Measurements from ENCODE around the gene RERE. TPM values are rescaled to one million over a fixed set of nuclear protein-coding genes. Genes with fewer than 3 reads are reported as not detected.

The RERE gene
- total RNA-seq, 2 experiments from 2014 or later, result 73.1 to 211 TPM

DNA sequence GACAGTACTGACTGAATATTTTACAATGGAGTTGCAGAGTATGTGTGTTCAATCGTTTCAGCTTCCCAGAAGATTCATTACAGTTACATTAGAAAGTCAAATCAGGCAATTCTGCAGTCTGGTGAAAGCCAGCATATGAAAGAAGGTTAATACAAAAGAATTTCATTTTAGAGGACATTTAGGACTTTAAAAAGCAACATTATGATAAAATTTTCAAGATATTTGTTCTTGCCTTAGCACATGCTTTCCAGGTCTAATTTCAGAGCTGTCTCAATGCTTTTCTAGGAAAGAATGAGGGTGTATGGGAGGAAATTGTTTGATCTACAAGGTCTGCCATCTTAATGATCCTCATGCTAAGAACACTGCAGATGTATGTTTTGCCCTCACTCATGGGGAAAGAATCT, 63.2 kb downstream of the RERE start:
- ChIA-PET POLR2A (no interaction called here), CTCF (ENCODE audit: unreplicated experiment) (no interaction called here)
- no peak for DNase-seq (ENCODE audit: low spot score)
- no peak overlapping the region for H2AFZ ChIP-seq (ENCODE audit: low read length)
- BruUV-seq (replicated peaks), result no TSS peak
- H3K4me2 ChIP-seq (ENCODE audit: low read length), result peak overlapping the region; percentile 58
- H4K20me1 ChIP-seq (ENCODE audit: insufficient read depth, low read length), result no peaks in the 10 kb centered on the region
- peaks cover 21% of the 10 kb centered on the region for H3K4me1 ChIP-seq (ENCODE audit: insufficient read depth, low read length, poor library complexity, severe bottlenecking)
- peaks cover 7% of the 10 kb centered on the region; the same call in 1 of the 2 replicates for H3K36me3 ChIP-seq (ENCODE audit: insufficient read depth, low read length)
- H3K79me2 ChIP-seq (ENCODE audit: insufficient read depth, low read depth, low read length), result peaks cover 22% of the 10 kb centered on the region; the same call in 1 of the 2 replicates
- no peaks in the 10 kb centered on the region for H3K9me2 ChIP-seq (ENCODE audit: insufficient read depth, low read length)
- 0 out of 2 replicates have a peak, but pooled peaks cover 8% of the 10 kb centered on the region for H3K9me3 ChIP-seq (ENCODE audit: low read length)
- intact Hi-C loops (cut with micrococcal nuclease; ENCODE audit: unreplicated experiment), result no loop called here
- H3K4me3 ChIP-seq (ENCODE audit: low read depth, low read length, poor library complexity, severe bottlenecking), result no peak overlapping the region
- no peak for TF ChIP-seq EZH2phosphoT487 (IDR thresholded peaks at IDR 0.05; ENCODE audit: borderline replicate concordance, low read depth, low read length)
- TF ChIP-seq CTCF (conservative IDR thresholded peaks at IDR 0.05; ENCODE audit: low read length), result no peak
- H3K27ac ChIP-seq (ENCODE audit: low read depth, low read length, poor library complexity, severe bottlenecking), result no peak overlapping the region

GRCh38 chr1:8753736-8754135, 63.7 kb downstream of the RERE start:
- no TSS peak for BruUV-seq (replicated peaks)
- ChIA-PET POLR2A (no interaction called here), CTCF (ENCODE audit: unreplicated experiment) (no interaction called here)
- H3K4me1 ChIP-seq (ENCODE audit: insufficient read depth, low read length, poor library complexity, severe bottlenecking), result peaks cover 21% of the 10 kb centered on the region
- no peaks in the 10 kb centered on the region for H4K20me1 ChIP-seq (ENCODE audit: insufficient read depth, low read length)
- no peak overlapping the region for H3K4me3 ChIP-seq (ENCODE audit: low read depth, low read length, poor library complexity, severe bottlenecking)
- H3K9me2 ChIP-seq (ENCODE audit: insufficient read depth, low read length), result no peaks in the 10 kb centered on the region
- H2AFZ ChIP-seq (ENCODE audit: low read length), result no peak overlapping the region
- H3K36me3 ChIP-seq (ENCODE audit: insufficient read depth, low read length), result peaks cover 7% of the 10 kb centered on the region; the same call in 1 of the 2 replicates
- no peak for TF ChIP-seq CTCF (conservative IDR thresholded peaks at IDR 0.05; ENCODE audit: low read length)
- no peak for TF ChIP-seq EZH2phosphoT487 (IDR thresholded peaks at IDR 0.05; ENCODE audit: borderline replicate concordance, low read depth, low read length)
- intact Hi-C loops (cut with micrococcal nuclease; ENCODE audit: unreplicated experiment), result no loop called here
- H3K4me2 ChIP-seq (ENCODE audit: low read length), result no peak overlapping the region
- H3K9me3 ChIP-seq (ENCODE audit: low read length), result 0 out of 2 replicates have a peak, but pooled peaks cover 8% of the 10 kb centered on the region
- H3K79me2 ChIP-seq (ENCODE audit: insufficient read depth, low read depth, low read length), result peaks cover 22% of the 10 kb centered on the region; the same call in 1 of the 2 replicates
- H3K27ac ChIP-seq (ENCODE audit: low read depth, low read length, poor library complexity, severe bottlenecking), result no peak overlapping the region
- DNase-seq (ENCODE audit: low spot score), result no peak

DNA sequence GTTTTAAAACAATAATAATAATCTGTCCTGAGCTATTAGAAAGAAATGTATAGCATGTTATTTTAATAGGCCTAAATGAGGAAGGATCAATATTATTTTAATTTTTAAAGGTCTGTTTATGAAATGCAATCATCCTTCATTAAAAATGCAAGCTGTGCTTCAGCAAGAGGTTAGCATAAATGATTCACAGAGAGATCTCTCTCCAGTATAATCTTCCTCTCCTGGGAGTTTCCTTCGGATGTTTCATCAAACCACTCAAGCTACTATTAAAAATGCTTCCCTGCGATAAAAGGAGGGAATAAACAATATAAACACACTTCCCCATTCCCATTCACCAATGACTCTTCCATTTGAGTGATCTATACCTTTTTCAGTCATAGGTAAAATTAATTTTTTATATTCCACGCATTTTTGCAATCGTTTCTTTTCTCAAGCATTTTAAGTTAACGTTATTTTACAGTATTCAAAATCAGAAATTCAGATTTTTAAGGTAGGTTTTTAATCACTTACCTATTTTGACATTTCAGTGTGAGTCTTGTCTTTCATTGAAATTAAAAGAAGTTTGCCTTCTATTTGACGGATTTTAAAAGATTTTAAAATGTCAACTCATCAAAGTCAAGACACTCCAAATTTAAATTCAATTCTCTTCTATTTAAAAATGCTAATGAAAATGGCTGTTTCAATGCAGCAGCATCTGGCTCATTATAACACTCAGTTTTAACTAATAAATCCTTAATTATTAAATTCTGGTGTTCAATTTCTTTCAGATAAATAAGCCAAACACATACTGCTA, 64.3 kb downstream of the RERE start:
- Histone ChIP-seq H3K79me2 (ENCODE audit: insufficient read depth, low read depth, low read length) (peaks cover 22% of the 10 kb centered on the region; the same call in 1 of the 2 replicates), H4K20me1 (ENCODE audit: insufficient read depth, low read length) (no peaks in the 10 kb centered on the region), H3K9me2 (ENCODE audit: insufficient read depth, low read length) (no peaks in the 10 kb centered on the region), H3K4me1 (ENCODE audit: insufficient read depth, low read length, poor library complexity, severe bottlenecking) (peaks cover 21% of the 10 kb centered on the region), H3K9me3 (ENCODE audit: low read length) (0 out of 2 replicates have a peak, but pooled peaks cover 8% of the 10 kb centered on the region), H3K27ac (ENCODE audit: low read depth, low read length, poor library complexity, severe bottlenecking) (no peak overlapping the region), H3K36me3 (ENCODE audit: insufficient read depth, low read length) (peaks cover 2% of the 10 kb centered on the region; the same call in 1 of the 2 replicates), H3K4me3 (ENCODE audit: low read depth, low read length, poor library complexity, severe bottlenecking) (no peak overlapping the region), H3K4me2 (ENCODE audit: low read length) (no peak overlapping the region), H2AFZ (ENCODE audit: low read length) (no peak overlapping the region)
- no peak for DNase-seq (ENCODE audit: low spot score)
- POLR2A ChIA-PET, result interaction anchor here (0.5 to 1.4 kb wide), 2 partner anchors 11 to 12 kb away, joined by 5 read pairs; no protein-coding TSS in a partner anchor
- CTCF ChIA-PET (ENCODE audit: unreplicated experiment), result interaction anchor here (0.6 kb wide), 1 partner anchor 58 kb away, joined by 3 read pairs; no protein-coding TSS in a partner anchor
- intact Hi-C loops (cut with micrococcal nuclease; ENCODE audit: unreplicated experiment), result no loop called here
- no TSS peak for BruUV-seq (replicated peaks)
- TF ChIP-seq CTCF (conservative IDR thresholded peaks at IDR 0.05; ENCODE audit: low read length) (no peak), EZH2phosphoT487 (IDR thresholded peaks at IDR 0.05; ENCODE audit: borderline replicate concordance, low read depth, low read length) (no peak)

All from OCI-LY7 (cell line).